Measurements from ENCODE around the gene FOXL2. TPM values are rescaled to one million over a fixed set of nuclear protein-coding genes. Genes with fewer than 3 reads are reported as not detected.
A peak's percentile ranks its signal among the peaks of the same experiment; 100 is the strongest.

FOXL2 gene
- total RNA-seq, 1 experiment from 2014 or later, result 0.22 TPM

- Histone ChIP-seq H3T11ph (ENCODE audit: low read length) (no peak overlapping the region), H3K4ac (ENCODE audit: low read depth, low read length) (no peak overlapping the region), H2BK15ac (ENCODE audit: low read depth, low read length) (no peak overlapping the region), H3K23me2 (ENCODE audit: insufficient read length, low read depth, low read length, poor library complexity, severe bottlenecking) (peaks cover 21% of the 10 kb centered on the region), H3K27me3 (ENCODE audit: insufficient read depth, low read length) (peaks cover 61% of the 10 kb centered on the region), H3K79me1 (ENCODE audit: insufficient read depth, low read depth, low read length, poor library complexity, severe bottlenecking) (no peaks in the 10 kb centered on the region), H2BK120ac (ENCODE audit: low read depth, low read length, poor library complexity, severe bottlenecking) (no peak overlapping the region), H2BK12ac (ENCODE audit: insufficient read length, low read depth, low read length) (no peak overlapping the region), H4K20me1 (ENCODE audit: control insufficient read depth, insufficient read depth, insufficient read length) (no peaks in the 10 kb centered on the region), H3K27ac (ENCODE audit: insufficient read length, low read depth, low read length) (no peak overlapping the region), H3K18ac (ENCODE audit: insufficient read length, low read depth, low read length) (no peak overlapping the region), H4K8ac (replicated peaks; ENCODE audit: insufficient read length, low read depth, low read length) (no peak overlapping the region), H2BK5ac (ENCODE audit: insufficient read length, low read length) (no peak overlapping the region), H3K79me2 (ENCODE audit: insufficient read depth, low read length) (no peaks in the 10 kb centered on the region), H3K4me2 (ENCODE audit: insufficient read depth, insufficient read length, low read length) (peak overlapping the region; percentile 84), H2AK5ac (ENCODE audit: insufficient read length, low read length) (no peak overlapping the region), H4K5ac (ENCODE audit: insufficient read length, low read depth, low read length) (no peak overlapping the region), H3K9ac (ENCODE audit: extremely low read depth, insufficient read length, low read length) (no peak overlapping the region), H3K23ac (ENCODE audit: insufficient read length, low read depth, low read length) (no peak overlapping the region), H4K91ac (ENCODE audit: insufficient read length, low read depth, low read length) (no peak overlapping the region), H3K9me3 (ENCODE audit: control insufficient read depth, low read depth, low read length) (no peaks in the 10 kb centered on the region), H3K14ac (ENCODE audit: insufficient read depth, low read length) (no peak overlapping the region), H3K4me1 (ENCODE audit: insufficient read depth, low read length) (peaks cover 2% of the 10 kb centered on the region; the same call in 1 of the 2 replicates), H2BK20ac (ENCODE audit: low read depth, low read length, poor library complexity, severe bottlenecking) (no peak overlapping the region), H2AFZ (ENCODE audit: low read length) (no peak overlapping the region), H3K56ac (ENCODE audit: insufficient read length, low read depth, low read length) (no peak overlapping the region)
- DNase-seq, result no peak
- H3K27me3 Mint-ChIP-seq (ENCODE audit: low read depth), result peaks cover 93% of the 10 kb centered on the region
- H3K4me3 Mint-ChIP-seq, result peak overlapping the region in 1 of 2 experiments; percentile 81; a peak in 3 of 5 replicates
- H3K9me3 Mint-ChIP-seq, result peaks cover 4% of the 10 kb centered on the region in 2 experiments; a peak in 4 of 5 replicates
- WGBS (ENCODE audit: extremely low coverage, insufficient read length, low lambda C conversion rate), result no CpG with 5 or more reads among the region's 29 CpGs
- no peak for TF ChIP-seq CTCF (conservative IDR thresholded peaks at IDR 0.05)
- H3K27ac Mint-ChIP-seq, result no peak overlapping the region
- no peaks in the 10 kb centered on the region for H3K36me3 Mint-ChIP-seq (ENCODE audit: insufficient read depth in 1 of 3, low read depth in 3 of 3)
- H3K4me1 Mint-ChIP-seq, result peaks cover 34 to 43% of the 10 kb centered on the region in 2 experiments
Observed at GRCh38 chr3:138937690-138938055, 9.3 kb downstream of the FOXL2 start.

All from H9 (cell line).